Osteocyte (in vitro differentiated cells): Measurements from ENCODE around the gene CYB561. TPM values are rescaled to one million over a fixed set of nuclear protein-coding genes. Genes with fewer than 3 reads are reported as not detected.

Experiments used
- DNase-seq: peaks from one replicate; pipeline ENCODE4 v3.0.0; 2021; ENCODE audit warnings: mixed read lengths; ENCODE audit not compliant: unreplicated experiment; ENCODE audit errors: extremely low spot score
- H3K27ac Mint-ChIP-seq: one replicate; pipeline ENCODE4 v1.8.0; 2021; ENCODE audit warnings: mild to moderate bottlenecking, mixed read lengths; ENCODE audit not compliant: unreplicated experiment
- H3K27me3 Mint-ChIP-seq: one replicate; pipeline ENCODE4 v1.8.0; 2021; ENCODE audit warnings: mixed read lengths; ENCODE audit not compliant: unreplicated experiment
- H3K36me3 Mint-ChIP-seq: one replicate; pipeline ENCODE4 v1.8.0; 2021; ENCODE audit warnings: mixed read lengths; ENCODE audit not compliant: unreplicated experiment
- H3K4me1 Mint-ChIP-seq: one replicate; pipeline ENCODE4 v1.8.0; 2021; ENCODE audit warnings: mixed read lengths; ENCODE audit not compliant: unreplicated experiment
- H3K4me3 Mint-ChIP-seq: one replicate; pipeline ENCODE4 v1.8.0; 2021; ENCODE audit warnings: mild to moderate bottlenecking, moderate library complexity, mixed read lengths; ENCODE audit not compliant: unreplicated experiment
- H3K9me3 Mint-ChIP-seq: one replicate; pipeline ENCODE4 v1.8.0; 2021; ENCODE audit warnings: mixed read lengths; ENCODE audit not compliant: unreplicated experiment
- total RNA-seq: library from RNA; stranded (reverse); gene quantifications from 2 replicates; pipeline ENCODE4 v1.2.1, GENCODE V29; 2021
- TF ChIP-seq, protein P1 (sequence below): fragments of 200-600 bp; sonication (generic); IDR thresholded peaks from 2 replicates; pipeline ENCODE4 v1.5.0; 2021; ENCODE audit warnings: antibody characterized with exemption, mild to moderate bottlenecking, moderate library complexity

The CYB561 gene
- total RNA-seq, 1 donor from 2014 or later, result 5.7 TPM

DNA sequence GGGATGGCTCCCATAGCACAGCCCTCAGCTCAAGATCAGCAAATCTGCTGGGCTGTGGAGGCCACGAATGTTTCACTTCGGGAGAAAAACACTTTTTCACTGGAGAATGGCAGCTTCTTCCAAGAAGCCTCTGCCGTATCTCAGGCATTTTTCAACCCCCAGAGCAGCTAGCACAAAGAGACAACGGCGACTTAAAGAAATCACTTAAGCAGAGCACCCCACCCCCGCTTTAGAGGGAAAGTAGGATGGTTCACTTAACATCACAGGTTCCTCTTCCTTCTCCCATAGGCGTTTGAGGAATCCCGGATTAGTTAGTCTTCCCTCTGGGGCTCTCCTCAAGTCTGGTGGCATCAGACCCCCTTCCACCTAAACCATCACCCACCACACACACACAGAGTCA lies 27.6 kb downstream of the CYB561 start:
- no peak for DNase-seq
- no peak overlapping the region for H3K4me3 Mint-ChIP-seq
- H3K9me3 Mint-ChIP-seq, result no peaks in the 10 kb centered on the region
- no peaks in the 10 kb centered on the region for H3K27me3 Mint-ChIP-seq
- H3K36me3 Mint-ChIP-seq, result peaks cover 11% of the 10 kb centered on the region
- TF ChIP-seq, protein P1, sequence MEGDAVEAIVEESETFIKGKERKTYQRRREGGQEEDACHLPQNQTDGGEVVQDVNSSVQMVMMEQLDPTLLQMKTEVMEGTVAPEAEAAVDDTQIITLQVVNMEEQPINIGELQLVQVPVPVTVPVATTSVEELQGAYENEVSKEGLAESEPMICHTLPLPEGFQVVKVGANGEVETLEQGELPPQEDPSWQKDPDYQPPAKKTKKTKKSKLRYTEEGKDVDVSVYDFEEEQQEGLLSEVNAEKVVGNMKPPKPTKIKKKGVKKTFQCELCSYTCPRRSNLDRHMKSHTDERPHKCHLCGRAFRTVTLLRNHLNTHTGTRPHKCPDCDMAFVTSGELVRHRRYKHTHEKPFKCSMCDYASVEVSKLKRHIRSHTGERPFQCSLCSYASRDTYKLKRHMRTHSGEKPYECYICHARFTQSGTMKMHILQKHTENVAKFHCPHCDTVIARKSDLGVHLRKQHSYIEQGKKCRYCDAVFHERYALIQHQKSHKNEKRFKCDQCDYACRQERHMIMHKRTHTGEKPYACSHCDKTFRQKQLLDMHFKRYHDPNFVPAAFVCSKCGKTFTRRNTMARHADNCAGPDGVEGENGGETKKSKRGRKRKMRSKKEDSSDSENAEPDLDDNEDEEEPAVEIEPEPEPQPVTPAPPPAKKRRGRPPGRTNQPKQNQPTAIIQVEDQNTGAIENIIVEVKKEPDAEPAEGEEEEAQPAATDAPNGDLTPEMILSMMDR, result no peak
- no peaks in the 10 kb centered on the region for H3K4me1 Mint-ChIP-seq
- no peak overlapping the region for H3K27ac Mint-ChIP-seq

DNA sequence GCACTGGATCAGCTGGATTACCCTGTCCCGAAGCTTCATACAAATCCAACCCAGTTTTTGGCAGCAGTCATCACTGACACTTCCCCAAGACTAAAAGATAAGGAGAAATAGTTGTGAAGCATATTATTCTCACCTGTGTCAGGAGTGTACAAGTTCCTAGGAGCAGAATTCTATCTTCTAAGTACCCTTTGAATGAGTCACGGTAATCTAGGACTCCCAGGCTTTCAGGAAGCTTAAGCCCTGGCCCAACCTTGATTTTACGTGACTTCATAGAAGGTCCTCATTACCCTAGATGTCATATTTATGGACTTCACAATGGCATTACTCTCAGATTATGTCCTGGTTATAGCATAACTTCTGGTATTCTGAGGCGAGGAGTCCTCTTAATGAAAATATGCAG lies 31.9 kb downstream of the CYB561 start:
- H3K9me3 Mint-ChIP-seq, result no peaks in the 10 kb centered on the region
- peaks cover 22% of the 10 kb centered on the region for H3K36me3 Mint-ChIP-seq
- no peak overlapping the region for H3K4me3 Mint-ChIP-seq
- no peak for DNase-seq
- no peaks in the 10 kb centered on the region for H3K27me3 Mint-ChIP-seq
- TF ChIP-seq, protein P1, result no peak
- H3K4me1 Mint-ChIP-seq, result no peaks in the 10 kb centered on the region
- H3K27ac Mint-ChIP-seq, result no peak overlapping the region

DNA sequence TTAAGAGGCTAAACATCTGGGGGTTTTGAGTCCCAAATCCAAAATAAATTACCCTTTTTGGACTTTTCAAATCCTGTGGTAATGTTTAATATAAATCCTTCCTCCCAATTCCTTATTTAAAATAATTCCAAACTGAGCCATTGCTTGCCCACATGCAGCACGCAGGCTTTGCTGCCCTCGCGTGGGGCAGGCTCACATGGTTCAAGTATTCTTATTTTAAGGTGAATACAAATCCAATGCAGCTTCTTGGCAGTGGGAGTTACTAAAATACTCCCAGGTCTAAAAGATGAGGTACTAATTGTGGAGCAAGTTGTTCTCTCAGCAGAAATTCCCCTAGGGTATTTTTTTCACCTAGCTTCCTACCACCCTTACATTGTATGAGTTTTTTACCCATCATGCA lies 33.0 kb downstream of the CYB561 start:
- DNase-seq, result no peak
- no peaks in the 10 kb centered on the region for H3K27me3 Mint-ChIP-seq
- H3K4me1 Mint-ChIP-seq, result no peaks in the 10 kb centered on the region
- H3K4me3 Mint-ChIP-seq, result no peak overlapping the region
- no peaks in the 10 kb centered on the region for H3K9me3 Mint-ChIP-seq
- H3K27ac Mint-ChIP-seq, result no peak overlapping the region
- TF ChIP-seq, protein P1, result no peak
- peaks cover 22% of the 10 kb centered on the region for H3K36me3 Mint-ChIP-seq

DNA sequence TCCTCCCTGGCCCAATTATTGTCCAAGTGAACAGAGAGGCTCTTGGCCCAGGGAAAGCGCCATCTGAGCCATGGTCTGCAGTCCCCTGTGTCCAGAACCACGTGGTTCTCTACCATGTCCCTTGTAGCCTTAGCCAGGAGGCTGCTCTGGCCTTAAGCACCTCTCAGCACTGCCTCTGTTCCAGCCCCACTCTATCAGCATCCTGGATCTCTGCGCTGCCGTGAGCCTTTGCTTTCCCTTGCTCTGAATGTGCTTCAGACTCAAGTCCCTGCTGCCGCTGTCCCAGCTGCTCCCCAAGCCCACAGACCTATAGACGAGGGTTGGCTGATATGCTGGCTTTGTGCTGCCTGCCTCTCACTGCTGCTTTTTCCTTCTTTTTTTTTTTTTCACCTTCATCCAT lies 33.9 kb downstream of the CYB561 start:
- H3K27me3 Mint-ChIP-seq, result no peaks in the 10 kb centered on the region
- H3K4me1 Mint-ChIP-seq, result no peaks in the 10 kb centered on the region
- H3K9me3 Mint-ChIP-seq, result no peaks in the 10 kb centered on the region
- H3K36me3 Mint-ChIP-seq, result peaks cover 18% of the 10 kb centered on the region
- no peak overlapping the region for H3K27ac Mint-ChIP-seq
- H3K4me3 Mint-ChIP-seq, result no peak overlapping the region
- TF ChIP-seq, protein P1, result no peak
- DNase-seq, result no peak

DNA sequence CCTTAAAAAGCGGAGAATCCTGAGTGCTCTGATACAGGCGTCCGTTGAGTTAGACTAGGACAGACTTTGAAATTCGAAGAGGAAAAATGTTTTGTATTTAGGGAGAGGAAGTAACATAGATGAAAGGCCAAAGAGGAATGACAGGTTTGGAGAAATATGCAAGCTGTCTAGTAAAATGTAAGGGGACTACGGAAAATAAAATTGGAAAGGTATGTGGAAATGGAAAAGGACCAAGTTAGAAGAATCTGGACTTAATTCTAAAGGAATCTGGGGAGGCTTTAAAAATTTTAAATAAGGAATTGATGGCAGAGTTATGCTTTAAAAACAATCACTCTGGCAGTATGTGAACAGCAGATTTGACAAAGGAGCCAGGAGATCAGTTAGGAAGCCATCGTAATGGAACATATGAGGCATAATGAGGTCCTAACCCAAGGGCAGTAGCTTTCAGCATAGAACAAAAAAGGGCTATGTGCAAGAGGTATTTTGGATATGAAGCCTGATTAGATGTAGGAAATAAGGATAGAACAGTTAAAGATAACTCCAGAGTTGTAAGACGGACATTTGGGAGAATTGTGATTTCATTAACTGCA lies 38.3 kb downstream of the CYB561 start:
- peaks cover 19% of the 10 kb centered on the region for H3K36me3 Mint-ChIP-seq

More for the DNA sequence above, 38.3 kb downstream of the CYB561 start:
- no peaks in the 10 kb centered on the region for H3K4me1 Mint-ChIP-seq
- no peaks in the 10 kb centered on the region for H3K27me3 Mint-ChIP-seq
- H3K9me3 Mint-ChIP-seq, result no peaks in the 10 kb centered on the region
- H3K4me3 Mint-ChIP-seq, result no peak overlapping the region
- H3K27ac Mint-ChIP-seq, result no peak overlapping the region
- no peak for DNase-seq
- TF ChIP-seq, protein P1, result no peak
